Colonic mucosa (tissue), 4 donors: ENCODE data around the gene SMCO2. TPM values are rescaled to one million over a fixed set of nuclear protein-coding genes. Genes with fewer than 3 reads are reported as not detected.
A peak's percentile ranks its signal among the peaks of the same experiment; 100 is the strongest.

Source experiments
- DNase-seq: peaks from one replicate; pipeline ENCODE4 v3.0.0-alpha.2; 2020
- H3K27ac ChIP-seq: fragments of 200-600 bp; one replicate; pipeline ENCODE4 v1.8.0; 2021
- H3K27me3 ChIP-seq: fragments of 200-600 bp; one replicate; pipeline ENCODE4 v1.8.0; 2021
- H3K36me3 ChIP-seq: fragments of 200-600 bp; one replicate; pipeline ENCODE4 v1.8.0; 2021
- H3K4me1 ChIP-seq: fragments of 200-600 bp; one replicate; pipeline ENCODE4 v1.8.0; 2021; ENCODE audit warnings: mild to moderate bottlenecking
- H3K4me3 ChIP-seq: fragments of 200-600 bp; one replicate; pipeline ENCODE4 v1.8.0; 2021
- H3K9ac ChIP-seq, 2 donors: one replicate each; pipeline ENCODE4 v1.7.0; 2013; ENCODE audit warnings: control low read depth in 2 of 2, low read depth in 2 of 2, low read length in 2 of 2
- H3K9me3 ChIP-seq: fragments of 200-600 bp; one replicate; pipeline ENCODE4 v1.8.0; 2021
- CTCF ChIP-seq: fragments of 200-600 bp; IDR thresholded peaks from one replicate; pipeline ENCODE4 v1.8.0; 2022; ENCODE audit warnings: antibody characterized with exemption, mild to moderate bottlenecking
- intact Hi-C: fragments of 100-400 bp; cut with DNase I; formaldehyde crosslinking; loops from one replicate; pipeline ENCODE4 v1.14.1; 2022
- total RNA-seq, 2 donors: library from RNA; stranded (reverse); fragmentation: NEBNext Ultra II Directional in 1 of 2; extraction: Animal tissue kit (Norgen Biotek cat#: 25700) in 1 of 2; gene quantifications; one replicate each; pipeline ENCODE4 v1.2.1, GENCODE V29; 2021
- donor health status: healthy.
- donor health status: DM: no; HTN: no; CAD: no.
- donor health status: DM: no; HTN: no; CAD: no.

SMCO2 gene
- total RNA-seq, 2 donors from 2014 or later, result 0.21 TPM; not detected in 1

- peak; percentile 100 for DNase-seq
- intact Hi-C loops, result no loop called here
- Histone ChIP-seq H3K36me3 (no peaks in the 10 kb centered on the region), H3K9me3 (no peaks in the 10 kb centered on the region), H3K27me3 (no peaks in the 10 kb centered on the region), H3K4me3 (peak within 1 kb of the TSS; percentile 68), H3K4me1 (peaks cover 4% of the 10 kb centered on the region), H3K9ac (peak within 1 kb of the TSS; percentile 84 to 90), H3K27ac (peak within 1 kb of the TSS; percentile 89)
- TF ChIP-seq CTCF, result no peak
Observed at GRCh38 chr12:27523642-27524493, 77.3 kb downstream of the SMCO2 start, which contains the start of gene PPFIBP1. Gene PPFIBP1 (plus strand): TSS chr12:27524206. CDS start chr12:27633397, 109,191 bp downstream.

- no peaks in the 10 kb centered on the region for H3K27me3 ChIP-seq
- peaks cover 4% of the 10 kb centered on the region for H3K4me1 ChIP-seq
- H3K9me3 ChIP-seq, result no peaks in the 10 kb centered on the region
- TF ChIP-seq CTCF, result no peak
- H3K27ac ChIP-seq, result peak overlapping the region; percentile 89
- intact Hi-C loops, result no loop called here
- H3K9ac ChIP-seq, result peak overlapping the region; percentile 84 to 90
- H3K4me3 ChIP-seq, result peak overlapping the region; percentile 68
- DNase-seq, result no peak
- H3K36me3 ChIP-seq, result no peaks in the 10 kb centered on the region
Observed at GRCh38 chr12:27524494-27524835, 77.9 kb downstream of the SMCO2 start.

GRCh38 chr12:27524839-27525753, 78.6 kb downstream of the SMCO2 start:
- Histone ChIP-seq H3K27ac (peak overlapping the region; percentile 89), H3K27me3 (no peaks in the 10 kb centered on the region), H3K4me3 (peak overlapping the region; percentile 68), H3K4me1 (peaks cover 4% of the 10 kb centered on the region), H3K9me3 (no peaks in the 10 kb centered on the region), H3K36me3 (no peaks in the 10 kb centered on the region), H3K9ac (peak overlapping the region; percentile 25 to 84)
- intact Hi-C loops, result no loop called here
- no peak for TF ChIP-seq CTCF
- DNase-seq, result peak; percentile 40

- H3K9ac ChIP-seq, result no peak overlapping the region
- H3K4me1 ChIP-seq, result peaks cover 4% of the 10 kb centered on the region
- H3K27me3 ChIP-seq, result no peaks in the 10 kb centered on the region
- no peak overlapping the region for H3K4me3 ChIP-seq
- H3K36me3 ChIP-seq, result no peaks in the 10 kb centered on the region
- TF ChIP-seq CTCF, result no peak
- DNase-seq, result no peak
- H3K9me3 ChIP-seq, result no peaks in the 10 kb centered on the region
- intact Hi-C loops, result no loop called here
- H3K27ac ChIP-seq, result no peak overlapping the region
Observed at GRCh38 chr12:27527512-27527911, 81.0 kb downstream of the SMCO2 start.

- intact Hi-C loops, result no loop called here
- Histone ChIP-seq H3K27ac (no peak overlapping the region), H3K9me3 (no peaks in the 10 kb centered on the region), H3K4me1 (no peaks in the 10 kb centered on the region), H3K9ac (no peak overlapping the region), H3K4me3 (no peak overlapping the region), H3K36me3 (no peaks in the 10 kb centered on the region), H3K27me3 (no peaks in the 10 kb centered on the region)
- no peak for DNase-seq
- TF ChIP-seq CTCF, result no peak
Observed at GRCh38 chr12:27528788-27529187, 82.3 kb downstream of the SMCO2 start.
